Left colon (tissue), 2 donors: ENCODE results near the gene DENND4A. TPM values are rescaled to one million over a fixed set of nuclear protein-coding genes. Genes with fewer than 3 reads are reported as not detected.
A peak's percentile ranks its signal among the peaks of the same experiment; 100 is the strongest.

Source experiments
- ATAC-seq: fragments of 200-7000 bp; cut with Tn5 transposase; one replicate; pipeline ENCODE4 v1.9.1; 2020; ENCODE audit warnings: mild to moderate bottlenecking, moderate library complexity
- DNase-seq, 2 donors: peaks; one replicate each; pipeline ENCODE4 v3.0.0-alpha.2; 2020
- intact Hi-C, 2 donors: fragments of 100-400 bp; cut with DNase I in 1 of 2; cut with micrococcal nuclease in 1 of 2; formaldehyde crosslinking; loops; one replicate each; pipeline versions ENCODE4 v1.11.2 to v1.14.0; 2022; cut with DNase I, micrococcal nuclease
- total RNA-seq, 2 donors: library from RNA; stranded (reverse); fragmentation: NEBNext Ultra II Directional; extraction: Animal tissue kit (Norgen Biotek cat#: 25700); gene quantifications; one replicate each; pipeline ENCODE4 v1.2.1, GENCODE V29; 2021
- donor health status: DM: no; HTN: no; CAD: no.
- donor health status: DM: yes; HTN: yes; CAD: no.

The DENND4A gene
- total RNA-seq, 2 donors from 2014 or later: 17.7 to 19.5 TPM

- intact Hi-C loops: no loop called here
- ATAC-seq (peak; percentile 58), DNase-seq (no peak)
Observed at GRCh38 chr15:65653801-65654521, 138.1 kb downstream of the DENND4A start.

GRCh38 chr15:65653341-65653740, 138.8 kb downstream of the DENND4A start:
- ATAC-seq (no peak), DNase-seq (no peak)
- intact Hi-C loops: no loop called here

GRCh38 chr15:65651831-65652749, 140.0 kb downstream of the DENND4A start:
- intact Hi-C loops: no loop called here
- DNase-seq (no peak), ATAC-seq (no peak)

GRCh38 chr15:65651042-65651322, 141.1 kb downstream of the DENND4A start:
- DNase-seq (no peak), ATAC-seq (no peak)
- intact Hi-C loops: no loop called here

- intact Hi-C loops: no loop called here
- no peak for DNase-seq
- ATAC-seq: no peak
Observed at GRCh38 chr15:65650312-65651041, 141.6 kb downstream of the DENND4A start.

- no peak for ATAC-seq
- no peak for DNase-seq
- intact Hi-C loops: no loop called here
Observed at GRCh38 chr15:65646486-65646885, 145.6 kb downstream of the DENND4A start.

GRCh38 chr15:65645392-65645791, 146.7 kb downstream of the DENND4A start:
- intact Hi-C loops: no loop called here
- no peak for ATAC-seq
- no peak for DNase-seq

GRCh38 chr15:65644282-65644681, 147.8 kb downstream of the DENND4A start:
- no peak for ATAC-seq
- DNase-seq: no peak
- intact Hi-C loops: no loop called here

- peak; percentile 85 for ATAC-seq
- intact Hi-C loops: no loop called here
- DNase-seq: peak in 1 of 2 donors; percentile 33
Observed at GRCh38 chr15:65642594-65642993, 149.5 kb downstream of the DENND4A start.

- ATAC-seq (no peak), DNase-seq (no peak)
- intact Hi-C loops: no loop called here
Observed at GRCh38 chr15:65641768-65642475, 150.2 kb downstream of the DENND4A start.

- intact Hi-C loops: loop anchor here in 1 of 2 donors (10.0 kb wide), 1 partner anchor 215 kb away; no protein-coding TSS in a partner anchor
- ATAC-seq (no peak), DNase-seq (no peak)
Observed at GRCh38 chr15:65639509-65639908, 152.6 kb downstream of the DENND4A start.

- ATAC-seq (peak; percentile 81), DNase-seq (no peak)
- intact Hi-C loops: loop anchor here in 1 of 2 donors (10.0 kb wide), 1 partner anchor 216 kb away; no protein-coding TSS in a partner anchor
Observed at GRCh38 chr15:65638681-65639089, 153.4 kb downstream of the DENND4A start.

GRCh38 chr15:65638109-65638508, 154.0 kb downstream of the DENND4A start:
- DNase-seq (no peak), ATAC-seq (no peak)
- intact Hi-C loops: loop anchor here in 1 of 2 donors (10.0 kb wide), 1 partner anchor 217 kb away; no protein-coding TSS in a partner anchor

- intact Hi-C loops: loop anchor here in 1 of 2 donors (10.0 kb wide), 1 partner anchor 220 kb away; no protein-coding TSS in a partner anchor
- ATAC-seq (no peak), DNase-seq (no peak)
Observed at GRCh38 chr15:65634356-65634755, 157.7 kb downstream of the DENND4A start.

GRCh38 chr15:65633752-65634151, 158.3 kb downstream of the DENND4A start:
- intact Hi-C loops: loop anchor here in 1 of 2 donors (10.0 kb wide), 1 partner anchor 221 kb away; no protein-coding TSS in a partner anchor
- ATAC-seq: no peak
- no peak for DNase-seq

- intact Hi-C loops: loop anchor here in 1 of 2 donors (10.0 kb wide), 1 partner anchor 222 kb away; no protein-coding TSS in a partner anchor
- no peak for DNase-seq
Observed at GRCh38 chr15:65632780-65633375, 159.2 kb downstream of the DENND4A start.

GRCh38 chr15:65631503-65631902, 160.6 kb downstream of the DENND4A start:
- intact Hi-C loops: loop anchor here in 1 of 2 donors (10.0 kb wide), 1 partner anchor 223 kb away; no protein-coding TSS in a partner anchor
- DNase-seq (no peak), ATAC-seq (no peak)

More at GRCh38 chr15:65632780-65633375, 159.2 kb downstream of the DENND4A start:
- ATAC-seq: no peak

GRCh38 chr15:65630760-65631159, 161.3 kb downstream of the DENND4A start:
- intact Hi-C loops: loop anchor here in 1 of 2 donors (10.0 kb wide), 1 partner anchor 224 kb away; no protein-coding TSS in a partner anchor
- no peak for ATAC-seq

More at GRCh38 chr15:65630760-65631159, 161.3 kb downstream of the DENND4A start:
- DNase-seq: no peak
